HuH-7.5 (cell line): ENCODE data around the gene UNKL.

ENCODE experiments used
- DNase-seq: peaks from one replicate; pipeline ENCODE4 v3.0.0; 2011; ENCODE audit warnings: low spot score

UNKL gene

DNA sequence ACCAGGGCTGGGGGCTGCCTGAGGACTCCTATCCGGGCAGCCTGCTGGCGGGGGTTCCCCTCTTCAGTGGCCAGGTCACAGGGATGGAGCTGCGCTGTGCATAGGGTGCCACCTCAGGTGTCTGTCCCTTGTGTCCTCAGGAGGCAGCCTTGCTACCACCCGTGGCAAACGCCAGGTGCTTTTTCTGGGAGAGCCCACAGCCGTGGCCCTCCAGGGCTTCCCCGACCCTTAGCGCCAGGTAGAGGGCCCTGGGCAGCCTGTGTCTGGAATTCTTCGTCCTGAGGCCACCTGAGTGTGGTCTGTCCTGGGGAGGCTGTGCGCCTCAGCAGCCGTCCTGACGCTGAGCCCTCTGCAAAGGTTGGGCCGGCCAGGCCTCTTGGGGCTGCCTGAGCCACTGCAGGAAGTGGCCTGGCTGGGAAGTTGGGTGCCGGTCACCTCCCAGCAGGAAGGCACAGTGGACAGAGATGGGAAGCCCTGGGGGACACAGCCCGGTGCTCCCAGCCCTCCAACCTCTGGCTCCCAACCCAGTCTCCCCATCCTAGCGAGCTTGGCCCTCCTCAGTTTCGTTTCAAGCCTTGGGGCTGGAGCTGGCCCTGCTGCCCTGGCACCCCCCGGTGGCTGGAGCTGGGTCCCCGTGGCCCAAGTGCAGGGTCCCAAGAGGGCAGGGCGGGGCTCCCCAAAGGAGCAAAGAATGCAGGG is 88.7 kb downstream of the UNKL start:
- DNase-seq, result no peak

DNA sequence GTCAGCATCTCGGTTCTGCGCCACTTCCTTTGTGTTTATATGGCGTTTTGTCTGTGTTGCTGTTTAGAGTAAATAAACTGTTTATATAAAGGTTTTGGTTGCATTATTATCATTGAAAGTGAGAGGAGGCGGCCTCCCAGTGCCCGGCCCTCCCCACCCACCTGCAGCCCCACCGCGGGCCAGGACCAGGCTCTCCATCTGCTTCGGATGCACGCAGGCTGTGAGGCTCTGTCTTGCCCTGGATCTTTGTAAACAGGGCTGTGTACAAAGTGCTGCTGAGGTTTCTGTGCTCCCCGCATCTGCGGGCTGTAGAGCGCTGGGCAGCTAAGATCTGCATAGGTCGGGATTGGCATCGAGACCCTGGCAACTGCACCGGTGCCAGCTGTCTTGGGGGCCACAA is 89.2 kb downstream of the UNKL start:
- DNase-seq, result no peak

DNA sequence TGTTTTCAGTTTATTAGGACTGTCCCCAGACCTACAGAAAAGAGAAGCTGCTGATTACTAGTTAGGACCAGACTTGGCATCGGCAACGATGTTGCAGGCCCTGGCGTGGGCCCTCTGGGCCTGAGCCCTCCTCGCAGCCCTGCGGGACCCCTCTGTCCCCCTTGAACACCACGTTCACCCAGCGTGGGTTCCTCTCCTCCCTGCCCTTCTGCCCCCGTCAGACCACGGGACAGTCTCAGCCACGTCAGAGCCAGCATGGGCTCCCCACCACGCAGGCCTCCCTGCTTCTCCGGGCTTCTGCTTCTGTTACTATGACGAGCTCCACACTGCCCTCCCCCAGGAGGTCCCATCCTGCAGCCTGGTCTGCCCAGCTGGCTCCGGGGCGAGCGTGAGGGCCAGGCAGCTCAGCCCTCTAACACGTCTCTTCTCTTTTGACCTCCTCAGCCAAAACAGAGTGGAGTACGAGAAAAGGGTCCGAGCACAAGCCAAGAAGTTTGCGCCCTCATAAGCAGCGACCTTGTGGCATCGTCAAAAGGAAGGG is 90.1 kb downstream of the UNKL start:
- no peak for DNase-seq

DNA sequence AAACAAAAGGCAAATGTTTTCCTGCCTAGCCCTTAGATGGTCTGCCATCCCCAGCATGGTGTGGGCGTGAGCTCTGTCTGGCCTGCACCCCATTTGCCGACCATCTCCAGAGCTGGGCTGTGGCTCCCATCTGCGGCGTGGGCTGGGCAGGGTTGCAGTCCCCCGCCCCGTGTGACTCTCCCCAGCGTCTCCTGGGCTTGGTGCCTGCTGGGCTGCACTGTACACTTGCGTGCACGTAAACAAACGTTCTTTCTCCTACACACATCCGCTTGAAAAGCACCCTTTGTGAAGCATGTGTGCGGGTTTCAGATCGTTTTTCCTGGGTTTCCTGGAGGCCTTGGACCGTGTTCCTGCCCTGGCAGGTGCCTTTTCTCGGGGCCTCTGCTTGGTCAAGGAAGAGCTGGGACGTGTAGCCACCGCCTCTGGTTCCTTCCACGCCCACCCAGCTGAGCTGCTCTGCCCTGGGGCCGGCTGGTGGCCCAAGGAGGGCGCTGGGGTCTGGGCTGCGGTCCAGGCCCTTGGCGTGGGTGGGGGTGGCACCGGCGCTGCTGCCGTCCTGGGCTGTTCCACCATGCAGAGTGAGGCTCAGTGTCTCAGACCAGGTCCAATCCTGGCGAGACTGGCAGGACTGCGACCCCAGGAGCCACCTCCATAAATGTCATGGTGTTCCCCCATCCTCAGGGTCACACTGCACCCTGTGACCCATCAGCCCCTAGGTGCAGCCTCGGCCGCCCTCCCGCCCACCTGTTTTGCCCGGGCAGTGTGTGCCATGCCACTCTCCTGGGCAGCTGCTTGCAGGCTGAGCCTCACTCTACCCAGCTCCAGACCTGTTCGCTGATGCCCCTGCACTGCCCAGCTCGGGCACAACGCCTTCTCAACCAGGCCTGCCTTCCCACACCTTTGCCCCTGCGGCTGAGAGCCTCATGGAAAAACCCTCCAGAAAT is 90.9 kb downstream of the UNKL start:
- no peak for DNase-seq

- no peak for DNase-seq
Measured at GRCh38 chr16:1322407-1322806, 92.1 kb downstream of the UNKL start.

GRCh38 chr16:1320658-1321240 is 93.8 kb downstream of the UNKL start:
- no peak for DNase-seq

GRCh38 chr16:1320097-1320496 is 94.4 kb downstream of the UNKL start:
- DNase-seq, result no peak

GRCh38 chr16:1319041-1319440 is 95.5 kb downstream of the UNKL start:
- no peak for DNase-seq

- no peak for DNase-seq
Measured at GRCh38 chr16:1318268-1318545, 96.3 kb downstream of the UNKL start.

DNA sequence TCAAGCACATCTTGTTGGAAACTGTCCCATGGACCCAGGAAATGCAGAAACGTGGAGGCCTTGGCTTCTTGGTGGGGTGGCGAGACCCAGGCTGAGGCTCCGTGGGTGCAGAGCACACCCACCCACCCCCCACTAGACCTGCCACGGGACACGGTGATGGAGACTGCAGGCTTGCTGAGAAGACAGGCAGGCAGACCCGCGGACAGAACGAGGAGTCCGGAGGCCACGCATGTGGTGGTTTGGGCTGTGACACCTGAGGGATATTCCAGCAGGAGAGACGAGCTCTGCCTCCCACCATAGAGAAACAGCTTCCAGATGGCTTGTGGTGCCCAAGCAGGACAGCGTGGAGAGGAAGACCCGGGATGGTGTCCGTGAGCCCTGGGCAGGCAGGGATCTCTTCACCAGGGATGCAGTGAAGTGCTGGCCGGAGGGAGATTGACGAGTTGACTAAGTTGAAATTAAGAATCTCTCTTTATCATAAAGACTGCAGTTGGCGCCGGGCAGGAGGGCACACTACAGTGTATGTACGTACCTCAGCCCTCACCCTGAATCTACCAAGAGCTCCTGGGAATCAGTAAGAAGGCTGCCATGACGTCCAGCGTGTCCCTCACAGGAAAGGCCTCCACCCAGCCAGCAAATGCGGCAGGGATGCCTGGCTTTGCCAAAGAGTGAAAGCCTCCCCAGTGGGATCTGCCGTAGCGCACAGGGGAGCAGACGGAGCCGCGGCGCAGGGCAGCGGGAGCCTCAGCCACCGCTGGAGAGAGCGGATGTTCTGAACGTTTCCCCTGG is 96.8 kb downstream of the UNKL start:
- DNase-seq, result no peak

- DNase-seq, result no peak
Measured at GRCh38 chr16:1316033-1316405, 98.5 kb downstream of the UNKL start.

- DNase-seq, result no peak
Measured at GRCh38 chr16:1315081-1316032, 99.1 kb downstream of the UNKL start.

DNA sequence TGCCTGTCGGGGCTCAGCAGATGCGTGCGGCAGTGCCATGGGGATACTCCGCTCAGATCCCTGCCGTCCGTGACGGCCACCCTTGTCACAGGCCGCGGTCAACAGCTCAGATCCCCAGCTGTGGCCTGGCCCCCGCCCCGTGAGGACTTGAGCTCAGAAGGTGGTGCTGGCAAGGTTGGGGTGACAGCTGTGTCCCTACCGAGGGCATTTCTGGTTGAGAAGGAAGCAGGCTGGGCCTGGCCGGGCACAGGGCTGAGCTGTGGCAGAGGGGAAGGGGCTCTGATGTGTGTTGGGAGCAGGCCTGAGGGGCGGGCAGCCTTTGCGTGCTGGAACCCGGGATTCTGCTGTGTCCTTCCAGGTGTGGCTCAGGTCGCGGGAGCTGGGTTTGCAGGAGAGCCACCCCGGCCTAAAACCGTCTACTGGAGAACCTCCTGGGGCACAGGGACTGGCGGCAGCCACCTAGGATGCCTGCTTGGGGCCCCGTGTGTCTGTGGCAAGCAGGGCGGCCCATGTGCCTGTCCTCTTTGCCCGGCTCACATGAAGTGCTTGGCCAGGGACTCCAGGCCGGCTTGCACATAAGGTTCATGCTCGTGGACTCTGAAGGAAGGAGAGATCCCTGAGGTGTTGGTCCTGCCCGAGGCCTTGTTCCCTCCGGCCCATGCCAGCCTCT is 100.0 kb downstream of the UNKL start:
- no peak for DNase-seq

DNA sequence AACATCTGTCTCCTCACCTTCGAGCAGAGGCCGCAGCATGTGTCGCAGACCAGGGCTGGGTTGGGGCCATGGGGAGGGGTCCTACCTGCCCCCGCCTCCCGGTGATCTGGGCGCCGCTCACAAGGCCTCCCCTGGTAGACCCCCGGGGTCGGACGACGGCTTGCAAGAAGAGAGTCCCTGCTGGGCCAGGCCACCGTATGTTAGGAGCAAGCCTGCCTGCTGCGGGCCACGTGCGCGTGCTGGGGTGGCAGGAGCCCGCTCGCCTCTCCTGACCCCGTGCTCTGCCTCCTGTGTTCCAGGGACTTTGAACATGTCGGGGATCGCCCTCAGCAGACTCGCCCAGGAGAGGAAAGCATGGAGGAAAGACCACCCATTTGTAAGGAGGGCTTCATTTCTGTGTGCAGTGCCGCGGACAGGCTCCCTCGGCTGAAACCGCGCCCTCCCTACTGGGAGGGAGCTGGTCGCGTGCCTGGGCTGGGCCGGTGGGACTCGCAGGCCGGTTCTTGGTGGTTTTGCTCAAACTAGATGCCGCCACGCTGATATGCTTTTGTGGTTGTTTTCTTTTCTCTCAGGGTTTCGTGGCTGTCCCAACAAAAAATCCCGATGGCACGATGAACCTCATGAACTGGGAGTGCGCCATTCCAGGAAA is 100.7 kb downstream of the UNKL start:
- DNase-seq, result no peak
